Skeletal muscle satellite cell (primary cell): ENCODE data around the gene KCNJ18.
"Not testable (repeated sequence)": the region's sequence is repeated elsewhere in the genome, so short reads cannot be mapped to it uniquely, and the experiment has no call there.

ENCODE experiments used
- H3K27me3 ChIP-seq: 2 replicates; pipeline ENCODE4 v1.7.0; 2013; ENCODE audit warnings: low read length; ENCODE audit not compliant: control insufficient read depth, insufficient read depth
- H3K36me3 ChIP-seq: 2 replicates; pipeline ENCODE4 v1.7.0; 2013; ENCODE audit warnings: mild to moderate bottlenecking, control low read depth, low read length; ENCODE audit not compliant: insufficient read depth
- H3K4me1 ChIP-seq: 2 replicates; pipeline ENCODE4 v1.7.0; 2013; ENCODE audit warnings: low read length; ENCODE audit not compliant: control insufficient read depth, insufficient read depth
- H3K4me2 ChIP-seq: 2 replicates; pipeline ENCODE4 v1.7.0; 2013; ENCODE audit warnings: mild to moderate bottlenecking, low read length
- H3K4me3 ChIP-seq: 2 replicates; pipeline ENCODE4 v1.7.0; 2013; ENCODE audit warnings: low read length
- H3K9ac ChIP-seq: 2 replicates; pipeline ENCODE4 v1.7.0; 2013; ENCODE audit warnings: mild to moderate bottlenecking, low read depth, low read length, moderate library complexity
- H3K9me3 ChIP-seq: replicated peaks from 2 replicates; pipeline ENCODE4 v1.7.0; 2013; ENCODE audit warnings: mild to moderate bottlenecking, control low read depth, low read length

The KCNJ18 gene

DNA sequence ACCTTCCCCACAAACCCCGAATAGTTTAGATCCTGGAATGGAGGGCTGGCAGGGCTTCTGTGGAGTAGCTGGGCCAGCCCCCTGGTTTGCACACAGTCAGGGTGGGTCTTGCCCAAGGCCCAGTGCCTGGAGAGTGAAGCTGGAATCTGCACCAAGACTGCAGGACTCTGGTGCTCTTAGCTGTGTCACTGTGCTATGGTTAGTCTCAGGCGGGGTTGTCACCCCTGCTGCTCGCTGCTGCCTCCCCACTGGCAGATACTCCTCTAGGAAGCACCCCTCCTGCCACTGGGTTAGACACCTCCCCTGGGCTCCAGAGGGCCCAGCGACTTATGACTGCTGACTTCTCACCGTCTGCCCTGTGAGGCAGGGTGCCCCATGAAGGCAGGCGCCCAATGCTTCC, 842 bp upstream of the KCNJ18 start:
- H3K4me1 ChIP-seq, H3K9ac ChIP-seq, H3K4me2 ChIP-seq, H3K27me3 ChIP-seq, H3K36me3 ChIP-seq, H3K4me3 ChIP-seq, H3K9me3 ChIP-seq: not testable (repeated sequence)

DNA sequence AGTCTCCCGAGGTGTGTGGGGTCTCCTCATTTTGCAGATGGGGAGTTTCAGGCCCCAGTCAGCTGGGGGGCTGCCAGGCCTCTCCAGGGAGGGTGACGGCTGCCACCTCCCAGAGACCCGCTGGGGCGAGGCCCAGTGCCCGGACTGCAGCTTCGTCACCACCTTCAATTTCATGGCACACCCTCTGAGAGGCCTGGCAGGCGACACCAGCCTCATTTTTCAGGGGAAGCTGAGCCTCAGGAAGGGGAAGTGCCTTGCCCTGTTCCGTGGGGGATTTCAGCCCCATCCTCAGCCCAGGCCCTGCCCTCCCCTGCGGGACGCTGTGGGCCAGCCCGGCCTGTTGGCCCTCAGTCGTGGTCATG, 362 bp downstream of the KCNJ18 start:
- not testable (repeated sequence) for H3K4me2 ChIP-seq, H3K27me3 ChIP-seq, H3K36me3 ChIP-seq, H3K4me3 ChIP-seq, H3K4me1 ChIP-seq, H3K9me3 ChIP-seq, H3K9ac ChIP-seq

DNA sequence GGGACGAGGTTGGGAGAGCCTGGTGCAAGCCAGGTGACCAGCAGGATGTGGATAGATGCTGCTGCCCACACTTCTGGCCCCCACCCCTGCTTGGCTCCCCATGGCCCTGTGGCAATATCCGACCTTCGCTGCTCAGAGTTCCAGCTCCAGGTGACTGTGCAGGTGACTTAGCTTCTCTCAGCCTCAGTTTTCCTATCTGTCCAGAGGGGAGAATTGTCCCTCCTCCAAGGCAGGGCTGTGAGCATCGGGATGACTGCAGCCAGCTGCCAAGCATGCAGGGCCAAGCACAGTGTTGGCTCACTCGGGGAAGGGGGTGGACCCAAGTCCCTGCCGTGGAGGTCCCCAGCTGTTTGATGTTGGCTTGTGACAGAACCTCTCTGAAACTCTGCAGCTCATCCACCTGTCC, 1.1 kb downstream of the KCNJ18 start:
- not testable (repeated sequence) for H3K36me3 ChIP-seq, H3K4me3 ChIP-seq, H3K4me1 ChIP-seq, H3K27me3 ChIP-seq, H3K9ac ChIP-seq, H3K4me2 ChIP-seq, H3K9me3 ChIP-seq

DNA sequence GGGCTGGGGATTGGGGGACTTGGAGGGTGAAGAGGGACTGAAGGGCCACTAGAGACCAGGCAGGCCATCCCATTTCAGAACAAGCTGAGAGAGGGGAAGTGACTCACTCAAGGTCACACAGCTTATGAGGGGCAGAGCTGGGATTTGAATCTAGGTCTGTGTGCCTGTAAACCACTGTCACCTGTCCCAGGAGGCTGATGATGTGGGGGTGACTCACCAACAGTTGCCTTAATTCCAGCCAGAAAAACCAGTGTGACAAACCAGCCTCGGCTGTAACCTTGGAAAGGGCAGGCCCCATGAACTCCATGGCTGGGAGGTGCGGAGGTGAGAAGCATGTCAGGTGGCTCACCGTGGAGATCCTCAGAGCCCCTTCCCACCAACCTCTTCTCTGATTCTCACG, 1.6 kb downstream of the KCNJ18 start:
- H3K4me3 ChIP-seq, H3K9ac ChIP-seq, H3K36me3 ChIP-seq, H3K4me1 ChIP-seq, H3K9me3 ChIP-seq, H3K27me3 ChIP-seq, H3K4me2 ChIP-seq: not testable (repeated sequence)

DNA sequence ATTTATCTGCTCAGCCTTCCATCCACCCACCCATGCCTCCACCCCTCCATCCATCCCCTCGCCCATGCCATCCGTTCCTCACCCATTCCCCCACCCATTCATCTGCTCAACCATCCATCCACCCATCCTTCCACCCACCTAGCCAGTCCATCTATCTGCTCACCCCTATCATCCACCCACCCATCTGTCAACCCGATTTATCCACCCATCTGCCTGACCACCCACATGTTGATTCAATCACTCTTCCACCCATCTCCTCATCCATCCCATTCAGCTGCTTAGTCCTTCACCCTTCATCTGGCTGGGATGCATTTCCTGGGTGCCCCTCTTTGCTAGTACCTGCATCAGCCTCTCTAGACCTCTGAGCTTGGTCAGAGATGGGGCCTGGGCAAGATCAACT, 3.9 kb downstream of the KCNJ18 start:
- not testable (repeated sequence) for H3K4me2 ChIP-seq, H3K4me3 ChIP-seq, H3K9me3 ChIP-seq, H3K27me3 ChIP-seq, H3K4me1 ChIP-seq, H3K36me3 ChIP-seq, H3K9ac ChIP-seq

DNA sequence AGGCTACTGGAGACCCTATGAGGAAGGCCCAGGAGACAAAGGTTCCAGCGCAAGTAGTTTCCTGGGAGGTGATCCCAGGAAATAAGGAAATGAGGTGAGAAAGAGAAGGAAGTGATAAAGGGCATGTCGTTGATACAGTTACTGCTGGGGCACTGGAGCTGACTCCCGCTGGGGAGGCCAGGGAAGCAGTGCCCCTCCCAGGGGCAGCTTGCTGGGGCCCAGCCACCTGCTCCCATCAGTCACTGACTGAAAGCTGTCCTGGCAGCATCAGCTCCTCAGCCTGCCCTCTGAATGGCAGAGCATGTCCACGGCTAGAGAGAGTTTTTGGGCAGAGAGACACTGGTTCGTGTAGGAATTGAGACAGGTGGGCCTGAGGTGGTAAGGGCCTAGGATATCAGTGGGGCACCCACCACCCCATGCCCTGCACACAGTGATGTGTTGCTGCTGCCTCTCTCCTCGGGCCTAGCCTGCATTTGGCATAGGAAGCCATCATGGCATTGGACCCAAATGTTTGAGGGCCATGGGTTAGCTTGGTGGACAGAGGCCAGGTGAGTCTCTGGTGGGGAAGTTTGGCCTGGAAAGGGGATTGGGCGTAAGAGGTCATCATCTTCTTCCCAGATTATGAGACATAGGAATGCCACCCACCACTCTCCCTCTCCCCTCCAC, 4.7 kb downstream of the KCNJ18 start:
- not testable (repeated sequence) for H3K4me1 ChIP-seq, H3K4me2 ChIP-seq, H3K9me3 ChIP-seq, H3K9ac ChIP-seq, H3K27me3 ChIP-seq, H3K4me3 ChIP-seq, H3K36me3 ChIP-seq

DNA sequence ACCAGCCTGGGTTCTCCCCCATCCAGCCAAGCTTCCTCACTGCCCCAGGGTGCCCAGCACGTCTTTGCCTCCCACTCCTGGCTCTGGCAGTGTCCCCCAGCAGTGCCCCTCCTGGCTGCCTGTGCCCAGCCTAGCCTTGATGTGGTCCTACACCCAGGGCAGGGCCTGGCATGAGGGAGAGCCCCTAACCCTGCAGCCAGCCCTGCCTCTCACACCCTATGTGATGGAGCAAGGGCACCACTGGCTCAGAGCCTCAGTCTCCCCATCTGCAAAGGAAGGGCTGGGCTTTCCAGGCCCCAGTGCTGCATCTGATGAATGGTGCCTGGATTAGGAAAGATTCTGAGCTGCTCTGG, 5.2 kb downstream of the KCNJ18 start:
- H3K4me1 ChIP-seq, H3K9me3 ChIP-seq, H3K4me3 ChIP-seq, H3K27me3 ChIP-seq, H3K36me3 ChIP-seq, H3K9ac ChIP-seq, H3K4me2 ChIP-seq: not testable (repeated sequence)

DNA sequence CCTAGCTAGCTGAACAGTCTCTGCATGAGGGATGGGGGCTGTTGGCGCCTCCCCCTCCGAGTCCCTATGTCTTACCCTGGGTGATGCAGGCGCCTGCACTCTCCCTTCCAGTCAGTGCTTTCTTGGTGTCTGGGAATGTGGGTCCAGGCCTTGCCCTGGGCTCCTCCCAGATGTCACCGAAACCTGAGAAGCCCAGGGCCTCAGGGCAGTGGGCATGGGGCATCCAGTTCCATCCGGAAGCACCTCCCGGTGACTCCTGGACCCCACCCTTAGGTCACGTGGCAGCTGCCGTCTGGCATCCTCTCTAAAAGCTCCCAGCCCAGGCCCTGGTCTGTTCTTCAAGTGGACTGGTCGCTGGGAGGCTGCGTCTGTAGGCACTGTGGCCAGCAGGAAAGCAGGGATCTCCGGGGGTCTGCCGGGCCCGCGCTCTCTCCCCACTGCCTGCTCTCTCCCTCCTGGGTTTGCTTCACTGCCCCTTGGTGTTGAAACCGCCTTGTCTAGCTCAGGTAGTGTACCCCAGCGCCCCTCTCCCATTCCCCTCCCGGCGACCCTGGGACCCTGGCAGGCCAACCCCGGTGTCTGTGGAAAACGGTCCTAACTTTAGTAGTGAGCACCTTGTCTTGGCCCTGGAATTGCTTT, 6.2 kb downstream of the KCNJ18 start:
- not testable (repeated sequence) for H3K4me2 ChIP-seq, H3K27me3 ChIP-seq, H3K9ac ChIP-seq, H3K9me3 ChIP-seq, H3K4me1 ChIP-seq, H3K36me3 ChIP-seq, H3K4me3 ChIP-seq

DNA sequence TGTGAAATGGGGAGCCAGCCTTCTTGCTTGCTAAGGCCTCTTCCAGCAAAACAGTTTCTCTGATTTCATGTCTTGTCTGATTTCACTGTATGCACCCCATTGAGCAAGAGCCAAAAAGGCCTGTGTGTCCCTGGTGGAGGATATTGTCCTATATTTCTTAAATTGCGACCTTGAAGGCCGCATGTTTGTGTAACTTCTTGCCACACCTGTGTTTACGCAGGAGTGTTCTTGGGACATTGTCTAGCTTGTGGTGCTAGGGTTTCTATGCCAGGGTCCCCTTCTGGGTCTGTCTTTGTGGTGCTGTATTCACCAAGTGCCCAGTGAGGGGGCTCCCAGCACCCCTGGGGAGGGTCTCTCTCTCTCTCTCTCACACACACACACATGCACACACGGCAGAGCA, 6.8 kb downstream of the KCNJ18 start:
- not testable (repeated sequence) for H3K9me3 ChIP-seq, H3K4me1 ChIP-seq, H3K27me3 ChIP-seq, H3K4me2 ChIP-seq, H3K9ac ChIP-seq, H3K4me3 ChIP-seq, H3K36me3 ChIP-seq

DNA sequence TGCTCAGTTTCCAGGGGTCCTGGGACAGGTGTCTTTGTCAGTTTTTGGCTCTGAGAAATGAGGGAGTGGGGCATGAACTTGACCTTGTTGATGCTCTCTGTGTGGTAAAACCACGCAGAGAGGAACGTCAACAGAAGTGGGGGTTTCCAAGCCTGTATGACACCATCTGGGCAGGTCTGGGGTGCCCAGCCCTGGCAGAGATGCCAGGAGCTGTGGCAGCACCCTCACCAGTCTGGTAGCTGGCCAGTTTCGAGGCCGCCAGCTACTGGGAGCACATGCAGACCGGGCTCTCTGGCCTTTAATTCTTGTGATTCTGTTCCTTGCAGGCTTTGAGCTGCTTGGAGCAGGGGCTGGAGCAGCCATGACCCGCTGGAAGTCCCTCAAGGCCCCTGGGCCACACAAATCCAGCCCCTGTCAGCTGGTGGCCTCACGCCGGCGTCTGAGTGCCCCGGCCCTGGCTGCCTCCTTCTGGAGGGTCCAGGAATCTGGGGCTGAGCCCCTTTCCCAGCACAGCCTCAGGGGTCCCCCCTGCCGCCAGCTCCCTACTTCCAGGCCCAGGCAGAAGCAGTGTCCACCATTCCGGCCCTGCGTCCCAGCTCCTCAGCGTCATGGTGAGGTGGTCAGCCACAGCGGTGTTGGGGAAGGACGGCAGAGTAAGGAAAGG, 7.4 kb downstream of the KCNJ18 start:
- H3K4me3 ChIP-seq, H3K4me2 ChIP-seq, H3K27me3 ChIP-seq, H3K4me1 ChIP-seq, H3K36me3 ChIP-seq, H3K9me3 ChIP-seq, H3K9ac ChIP-seq: not testable (repeated sequence)

DNA sequence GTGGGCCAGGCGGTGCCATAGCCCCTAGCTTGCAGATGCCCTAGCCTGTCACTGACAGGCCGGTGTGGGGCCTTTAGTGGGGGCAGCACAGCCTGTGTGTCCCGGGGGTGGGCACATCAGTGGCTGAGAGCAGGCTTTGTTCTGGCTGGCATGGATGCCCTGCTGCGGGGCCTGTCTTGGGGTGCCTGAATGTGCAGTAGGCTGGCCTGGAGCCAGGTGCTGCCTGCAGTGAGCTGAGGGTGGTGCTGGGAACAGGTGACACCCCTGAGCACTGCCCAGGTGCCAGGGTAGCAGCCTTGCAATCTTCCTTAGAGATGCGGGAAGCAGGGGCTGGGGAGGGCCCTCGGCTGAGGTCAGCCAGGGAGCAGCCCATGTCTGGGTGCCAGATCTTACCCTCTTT, 8.8 kb downstream of the KCNJ18 start:
- H3K36me3 ChIP-seq, H3K4me1 ChIP-seq, H3K4me3 ChIP-seq, H3K4me2 ChIP-seq, H3K27me3 ChIP-seq, H3K9me3 ChIP-seq, H3K9ac ChIP-seq: not testable (repeated sequence)

DNA sequence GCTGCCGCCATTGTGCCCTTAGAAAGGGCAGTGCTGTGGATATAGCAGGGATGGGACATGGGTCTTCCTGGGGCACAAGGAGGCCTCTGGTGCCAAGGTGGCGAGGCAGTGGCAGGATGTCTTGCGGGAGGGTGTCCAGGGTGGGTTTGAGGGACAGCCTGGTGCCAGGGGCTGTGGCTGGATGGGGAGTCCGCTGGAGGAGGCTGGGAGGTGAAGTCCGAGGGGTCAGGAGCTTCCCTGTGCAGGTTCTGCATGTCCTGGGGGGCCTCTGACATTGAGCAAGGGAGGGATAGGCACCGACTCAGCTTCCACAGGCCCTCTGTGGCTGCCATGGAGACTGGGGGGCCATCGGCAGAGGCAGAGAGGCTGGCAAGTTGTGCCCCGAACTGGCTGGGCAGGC, 9.7 kb downstream of the KCNJ18 start:
- H3K9me3 ChIP-seq, H3K4me3 ChIP-seq, H3K36me3 ChIP-seq: not testable (repeated sequence)

More for the DNA sequence above, 9.7 kb downstream of the KCNJ18 start:
- H3K4me2 ChIP-seq, H3K9ac ChIP-seq, H3K4me1 ChIP-seq, H3K27me3 ChIP-seq: not testable (repeated sequence)
